Loucy (cell line): ENCODE measurements around the gene RFX6.

ENCODE experiments used
- EZH2phosphoT487 ChIP-seq: fragments of 200-600 bp; IDR thresholded peaks from 2 replicates; pipeline ENCODE4 v1.6.1; 2018; ENCODE audit warnings: antibody characterized with exemption, mild to moderate bottlenecking, moderate library complexity, borderline replicate concordance
- TF ChIP-seq, protein P1 (sequence below): fragments of 200-600 bp; sonication (generic); conservative IDR thresholded peaks from 2 replicates; pipeline ENCODE4 v1.5.1; 2014; ENCODE audit warnings: mild to moderate bottlenecking, antibody characterized with exemption, low read length

- TF ChIP-seq, protein P1, sequence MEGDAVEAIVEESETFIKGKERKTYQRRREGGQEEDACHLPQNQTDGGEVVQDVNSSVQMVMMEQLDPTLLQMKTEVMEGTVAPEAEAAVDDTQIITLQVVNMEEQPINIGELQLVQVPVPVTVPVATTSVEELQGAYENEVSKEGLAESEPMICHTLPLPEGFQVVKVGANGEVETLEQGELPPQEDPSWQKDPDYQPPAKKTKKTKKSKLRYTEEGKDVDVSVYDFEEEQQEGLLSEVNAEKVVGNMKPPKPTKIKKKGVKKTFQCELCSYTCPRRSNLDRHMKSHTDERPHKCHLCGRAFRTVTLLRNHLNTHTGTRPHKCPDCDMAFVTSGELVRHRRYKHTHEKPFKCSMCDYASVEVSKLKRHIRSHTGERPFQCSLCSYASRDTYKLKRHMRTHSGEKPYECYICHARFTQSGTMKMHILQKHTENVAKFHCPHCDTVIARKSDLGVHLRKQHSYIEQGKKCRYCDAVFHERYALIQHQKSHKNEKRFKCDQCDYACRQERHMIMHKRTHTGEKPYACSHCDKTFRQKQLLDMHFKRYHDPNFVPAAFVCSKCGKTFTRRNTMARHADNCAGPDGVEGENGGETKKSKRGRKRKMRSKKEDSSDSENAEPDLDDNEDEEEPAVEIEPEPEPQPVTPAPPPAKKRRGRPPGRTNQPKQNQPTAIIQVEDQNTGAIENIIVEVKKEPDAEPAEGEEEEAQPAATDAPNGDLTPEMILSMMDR = no peak
- TF ChIP-seq EZH2phosphoT487 = no peak
These were observed at the start of gene RFX6 for GRCh38 chr6:116876635-116877611.
